ENCODE results near the gene CACNB2. TPM values are rescaled to one million over a fixed set of nuclear protein-coding genes. Genes with fewer than 3 reads are reported as not detected.

Gene CACNB2
- total and polyA plus RNA-seq, 2 donors (not counting 3 experiments of a cell fraction or from before 2014, with no cell fraction given): not detected

- Histone ChIP-seq H3K36me3 (ENCODE audit: control insufficient read depth in 2 of 2, extremely low read depth in 1 of 2, insufficient read depth in 2 of 2, low read length in 2 of 2) (no peaks in the 10 kb centered on the region), H3K79me2 (ENCODE audit: control insufficient read depth, insufficient read depth, low read length) (no peaks in the 10 kb centered on the region), H3K27ac (ENCODE audit: insufficient read depth, low read depth, low read length) (no peak overlapping the region), H2AFZ (ENCODE audit: low read depth, low read length) (no peak overlapping the region), H3K9me3 (replicated peaks; ENCODE audit: control insufficient read depth, insufficient read depth, low read length) (no peaks in the 10 kb centered on the region), H3K27me3 (ENCODE audit: control insufficient read depth in 2 of 2, insufficient read depth in 2 of 2, low read length in 2 of 2) (no peaks in the 10 kb centered on the region), H3K4me3 (replicated peaks in 1 of 3; ENCODE audit: insufficient read depth in 1 of 3, low read depth in 1 of 3, low read length in 3 of 3) (no peak overlapping the region), H3K4me2 (ENCODE audit: insufficient read depth, low read length) (no peak overlapping the region), H3K9me1 (replicated peaks; ENCODE audit: control insufficient read depth, extremely low read depth, insufficient read depth, low read length) (no peaks in the 10 kb centered on the region), H3K4me1 (ENCODE audit: control insufficient read depth, extremely low read depth, insufficient read depth, low read length) (no peaks in the 10 kb centered on the region), H3K9ac (replicated peaks; ENCODE audit: extremely low read depth, insufficient read depth, low read length) (no peak overlapping the region), H4K20me1 (replicated peaks; ENCODE audit: control insufficient read depth, extremely low read depth, insufficient read depth, low read length) (no peaks in the 10 kb centered on the region)
- FAIRE-seq (peak; percentile 12), DNase-seq (ENCODE audit: low read depth, low spot score) (no peak)
- no TSS peak for BruUV-seq (replicated peaks)
- ChIA-PET CTCF (no interaction called here), POLR2A (no interaction called here)
- intact Hi-C loops (cut with micrococcal nuclease): no loop called here
- dilution Hi-C loops (cut with MboI; ENCODE audit: extremely low pct_ligation_motif_present, low sequenced_read_pairs): no loop called here
- TF ChIP-seq CTCF (IDR thresholded peaks at IDR 0.05; ENCODE audit: extremely low read depth in 1 of 2, insufficient read depth in 1 of 2, low read depth in 1 of 2, low read length in 2 of 2): no peak
- no peak for TF ChIP-seq FOS (IDR thresholded peaks at IDR 0.05; ENCODE audit: borderline replicate concordance, insufficient read depth, low read length)
- no peak for TF ChIP-seq EZH2 (IDR thresholded peaks at IDR 0.05; ENCODE audit: borderline replicate concordance, low read depth, low read length, severe bottlenecking)
- TF ChIP-seq GATA2 (IDR thresholded peaks at IDR 0.05; ENCODE audit: insufficient read depth, insufficient read length, low read depth, low read length): no peak
- TF ChIP-seq MYC (IDR thresholded peaks at IDR 0.05; ENCODE audit: low read depth, low read length): no peak
- no peak for TF ChIP-seq MAX (IDR thresholded peaks at IDR 0.05; ENCODE audit: insufficient read depth, insufficient read length)
- TF ChIP-seq POLR2A (IDR thresholded peaks at IDR 0.05; ENCODE audit: low read depth, low read length): no peak
- TF ChIP-seq JUN (IDR thresholded peaks at IDR 0.05; ENCODE audit: borderline replicate concordance, insufficient read depth, insufficient read length, low read depth): no peak
- no peak for TF ChIP-seq POLR2AphosphoS5 (IDR thresholded peaks at IDR 0.05; ENCODE audit: insufficient read depth, low read depth, low read length)
Measured at GRCh38 chr10:18367840-18368239, 227.6 kb downstream of the CACNB2 start.

Measured in endothelial cell of umbilical vein (primary cell).